Measurements from ENCODE around the gene CCDC88C. TPM values are rescaled to one million over a fixed set of nuclear protein-coding genes. Genes with fewer than 3 reads are reported as not detected.

The CCDC88C gene
- total RNA-seq, 1 donor: 0.36 TPM

GRCh38 chr14:91401751-91402150 is 15.9 kb downstream of the CCDC88C start:
- Histone ChIP-seq H4K20me1 (ENCODE audit: insufficient read depth, low read length) (no peaks in the 10 kb centered on the region), H3K27me3 (ENCODE audit: insufficient read depth, low read length) (peaks cover 3% of the 10 kb centered on the region), H3K27ac (ENCODE audit: low read depth, low read length) (no peak overlapping the region), H3K9me3 (ENCODE audit: low read depth, low read length) (no peaks in the 10 kb centered on the region), H3K4me1 (ENCODE audit: insufficient read depth, low read length) (no peaks in the 10 kb centered on the region), H3K4me3 (ENCODE audit: insufficient read depth, low read length) (no peak overlapping the region), H2AFZ (ENCODE audit: low read length) (no peak overlapping the region), H3K36me3 (ENCODE audit: insufficient read depth, low read length) (no peaks in the 10 kb centered on the region), H3K4me2 (ENCODE audit: insufficient read depth, low read length) (no peak overlapping the region), H3K79me2 (ENCODE audit: insufficient read depth, low read length) (no peaks in the 10 kb centered on the region)
- DNase-seq (ENCODE audit: insufficient read length, low spot score, missing footprints): no peak
- no peak for TF ChIP-seq CTCF (IDR thresholded peaks at IDR 0.05; ENCODE audit: extremely low read depth, low read depth, low read length)

- H3K4me2 ChIP-seq (ENCODE audit: insufficient read depth, low read length): no peak overlapping the region
- H3K27ac ChIP-seq (ENCODE audit: low read depth, low read length): no peak overlapping the region
- no peaks in the 10 kb centered on the region for H3K36me3 ChIP-seq (ENCODE audit: insufficient read depth, low read length)
- H3K79me2 ChIP-seq (ENCODE audit: insufficient read depth, low read length): no peaks in the 10 kb centered on the region
- DNase-seq (ENCODE audit: insufficient read length, low spot score, missing footprints): peak; percentile 82
- H3K9me3 ChIP-seq (ENCODE audit: low read depth, low read length): no peaks in the 10 kb centered on the region
- no peaks in the 10 kb centered on the region for H3K4me1 ChIP-seq (ENCODE audit: insufficient read depth, low read length)
- no peak overlapping the region for H2AFZ ChIP-seq (ENCODE audit: low read length)
- H4K20me1 ChIP-seq (ENCODE audit: insufficient read depth, low read length): no peaks in the 10 kb centered on the region
- peaks cover 9% of the 10 kb centered on the region for H3K27me3 ChIP-seq (ENCODE audit: insufficient read depth, low read length)
- no peak for TF ChIP-seq CTCF (IDR thresholded peaks at IDR 0.05; ENCODE audit: extremely low read depth, low read depth, low read length)
- H3K4me3 ChIP-seq (ENCODE audit: insufficient read depth, low read length): no peak overlapping the region
These were observed 16.9 kb downstream of the CCDC88C start for GRCh38 chr14:91400696-91401095.

GRCh38 chr14:91399868-91400640 is 17.6 kb downstream of the CCDC88C start:
- Histone ChIP-seq H3K36me3 (ENCODE audit: insufficient read depth, low read length) (no peaks in the 10 kb centered on the region), H3K4me2 (ENCODE audit: insufficient read depth, low read length) (no peak overlapping the region), H3K4me1 (ENCODE audit: insufficient read depth, low read length) (no peaks in the 10 kb centered on the region), H4K20me1 (ENCODE audit: insufficient read depth, low read length) (no peaks in the 10 kb centered on the region), H2AFZ (ENCODE audit: low read length) (no peak overlapping the region), H3K9me3 (ENCODE audit: low read depth, low read length) (no peaks in the 10 kb centered on the region), H3K27me3 (ENCODE audit: insufficient read depth, low read length) (peaks cover 12% of the 10 kb centered on the region), H3K4me3 (ENCODE audit: insufficient read depth, low read length) (no peak overlapping the region), H3K27ac (ENCODE audit: low read depth, low read length) (no peak overlapping the region), H3K79me2 (ENCODE audit: insufficient read depth, low read length) (no peaks in the 10 kb centered on the region)
- TF ChIP-seq CTCF (IDR thresholded peaks at IDR 0.05; ENCODE audit: extremely low read depth, low read depth, low read length): no peak
- peak; percentile 46 for DNase-seq (ENCODE audit: insufficient read length, low spot score, missing footprints)

GRCh38 chr14:91398707-91399106 is 18.9 kb downstream of the CCDC88C start:
- H3K4me2 ChIP-seq (ENCODE audit: insufficient read depth, low read length): no peak overlapping the region
- no peak overlapping the region for H3K27ac ChIP-seq (ENCODE audit: low read depth, low read length)
- no peaks in the 10 kb centered on the region for H3K79me2 ChIP-seq (ENCODE audit: insufficient read depth, low read length)
- no peak overlapping the region for H3K4me3 ChIP-seq (ENCODE audit: insufficient read depth, low read length)
- no peak for TF ChIP-seq CTCF (IDR thresholded peaks at IDR 0.05; ENCODE audit: extremely low read depth, low read depth, low read length)
- DNase-seq (ENCODE audit: insufficient read length, low spot score, missing footprints): peak; percentile 32
- no peaks in the 10 kb centered on the region for H3K36me3 ChIP-seq (ENCODE audit: insufficient read depth, low read length)
- H4K20me1 ChIP-seq (ENCODE audit: insufficient read depth, low read length): no peaks in the 10 kb centered on the region
- H3K9me3 ChIP-seq (ENCODE audit: low read depth, low read length): no peaks in the 10 kb centered on the region
- no peak overlapping the region for H2AFZ ChIP-seq (ENCODE audit: low read length)
- peaks cover 12% of the 10 kb centered on the region for H3K27me3 ChIP-seq (ENCODE audit: insufficient read depth, low read length)
- no peaks in the 10 kb centered on the region for H3K4me1 ChIP-seq (ENCODE audit: insufficient read depth, low read length)

Data from osteoblast (primary cell).